H4 (cell line): ENCODE measurements around the gene CENPP. TPM values are rescaled to one million over a fixed set of nuclear protein-coding genes. Genes with fewer than 3 reads are reported as not detected.

Experiments
- DNase-seq: peaks from one replicate; pipeline ENCODE4 v3.0.0-alpha.2; 2015; ENCODE audit warnings: low spot score
- total RNA-seq: library from RNA; depleted of rRNA; stranded (reverse); fragments of >200 nt; shearing (Covaris generic); gene quantifications from 2 replicates; pipeline ENCODE4 v1.2.3, GENCODE V29; 2014

CENPP gene
- total RNA-seq, 1 experiment from 2014 or later = 9.6 TPM

DNA sequence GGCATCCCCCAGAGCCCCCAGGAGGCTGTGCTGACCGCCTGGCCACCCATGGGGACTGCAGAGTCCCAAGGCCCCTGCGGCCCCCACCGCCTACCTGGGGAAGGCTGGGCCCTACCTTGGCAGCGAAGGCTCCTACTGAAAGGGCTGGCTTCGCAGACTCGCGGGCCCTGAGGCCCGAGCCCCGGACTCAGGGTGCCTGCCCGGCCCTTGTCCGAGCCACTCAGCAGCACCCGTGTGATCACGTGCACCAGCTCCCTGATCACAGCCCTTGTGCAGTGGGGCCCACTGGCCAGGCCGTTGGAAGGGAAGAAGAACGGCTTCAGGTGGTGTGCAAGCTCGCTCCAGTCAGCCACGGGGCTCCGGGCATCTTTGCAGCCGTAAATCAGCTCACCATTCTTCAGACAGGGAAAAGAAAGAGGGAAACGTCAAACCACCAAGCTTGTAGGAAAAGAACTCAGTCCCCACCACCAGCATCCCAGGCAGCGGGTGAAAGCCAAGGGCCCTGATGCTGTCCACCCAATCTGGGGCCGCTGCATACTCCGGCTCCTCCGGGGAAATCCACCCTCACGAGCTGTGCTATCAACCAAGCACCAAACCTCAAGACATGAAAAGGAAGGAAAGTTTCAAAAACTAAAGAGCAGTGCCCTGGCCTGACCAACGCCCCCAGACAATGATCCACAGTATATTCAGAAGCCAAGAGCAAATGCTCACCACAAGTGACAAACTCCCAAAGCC, 312.3 kb downstream of the CENPP start:
- DNase-seq = no peak

DNA sequence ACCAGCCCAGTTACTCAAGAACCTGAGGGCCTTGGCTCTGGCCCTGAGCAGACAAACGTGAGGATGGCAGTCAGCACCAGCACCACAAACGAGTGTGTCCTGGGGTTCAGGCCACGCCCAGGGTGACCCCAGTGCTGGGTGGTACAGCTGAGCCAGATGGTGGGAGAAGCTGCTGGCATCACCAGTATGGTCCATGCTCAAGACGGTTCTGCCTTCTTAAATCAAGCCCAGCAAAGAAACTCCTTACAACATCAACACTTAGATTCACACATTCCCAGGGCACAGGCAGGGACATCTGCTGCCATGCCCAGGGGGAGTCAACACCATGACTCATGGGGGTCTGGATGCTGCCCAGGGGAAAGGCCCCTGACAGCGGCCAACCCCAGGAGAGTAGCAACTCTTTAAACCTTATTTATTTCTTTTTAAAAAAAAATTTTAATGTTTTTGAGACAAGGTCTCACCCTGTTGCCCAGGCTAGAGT, 312.9 kb downstream of the CENPP start:
- DNase-seq = no peak

DNA sequence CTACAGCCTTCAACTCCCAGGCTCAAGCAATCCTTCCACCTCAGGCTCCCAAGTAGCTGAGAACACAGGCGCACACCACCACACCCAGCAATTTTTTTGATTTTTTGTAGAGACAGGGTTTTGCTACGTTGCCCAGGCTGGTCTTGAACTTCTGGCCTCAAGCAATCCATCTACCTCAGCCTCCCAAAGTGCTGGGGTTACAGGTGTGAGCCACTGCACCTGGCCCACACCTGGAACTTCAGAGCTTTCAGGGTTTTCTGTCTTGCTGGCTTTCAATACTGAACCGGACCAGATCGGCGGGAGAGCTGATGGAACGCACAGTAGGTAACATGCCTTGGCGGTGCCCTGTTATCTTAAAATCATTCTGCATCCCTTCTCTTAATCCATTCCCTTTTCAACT, 313.4 kb downstream of the CENPP start:
- no peak for DNase-seq

DNA sequence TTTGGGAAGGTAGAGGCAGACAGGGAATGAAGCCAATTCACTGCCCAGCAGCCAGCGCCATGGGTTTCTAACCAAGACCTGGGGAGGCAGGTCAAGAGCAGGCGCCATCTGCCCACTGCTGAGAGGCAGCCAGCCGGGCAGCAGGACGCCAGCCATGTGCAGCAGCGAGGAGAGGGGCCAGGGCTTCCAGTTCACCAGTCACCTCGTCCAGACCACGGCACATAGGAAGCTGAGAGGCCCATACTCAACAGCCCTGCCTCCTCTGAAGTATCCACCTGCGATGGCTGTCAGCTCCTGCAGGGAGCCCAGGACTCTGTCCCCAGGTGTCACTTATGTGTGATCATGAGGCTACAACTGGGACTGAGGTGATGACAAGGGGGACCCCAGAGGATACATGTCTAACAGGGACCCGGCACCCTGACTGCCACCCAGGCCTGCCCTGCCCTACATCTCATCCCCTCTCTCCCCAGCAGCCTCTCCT, 314.1 kb downstream of the CENPP start:
- DNase-seq = no peak

DNA sequence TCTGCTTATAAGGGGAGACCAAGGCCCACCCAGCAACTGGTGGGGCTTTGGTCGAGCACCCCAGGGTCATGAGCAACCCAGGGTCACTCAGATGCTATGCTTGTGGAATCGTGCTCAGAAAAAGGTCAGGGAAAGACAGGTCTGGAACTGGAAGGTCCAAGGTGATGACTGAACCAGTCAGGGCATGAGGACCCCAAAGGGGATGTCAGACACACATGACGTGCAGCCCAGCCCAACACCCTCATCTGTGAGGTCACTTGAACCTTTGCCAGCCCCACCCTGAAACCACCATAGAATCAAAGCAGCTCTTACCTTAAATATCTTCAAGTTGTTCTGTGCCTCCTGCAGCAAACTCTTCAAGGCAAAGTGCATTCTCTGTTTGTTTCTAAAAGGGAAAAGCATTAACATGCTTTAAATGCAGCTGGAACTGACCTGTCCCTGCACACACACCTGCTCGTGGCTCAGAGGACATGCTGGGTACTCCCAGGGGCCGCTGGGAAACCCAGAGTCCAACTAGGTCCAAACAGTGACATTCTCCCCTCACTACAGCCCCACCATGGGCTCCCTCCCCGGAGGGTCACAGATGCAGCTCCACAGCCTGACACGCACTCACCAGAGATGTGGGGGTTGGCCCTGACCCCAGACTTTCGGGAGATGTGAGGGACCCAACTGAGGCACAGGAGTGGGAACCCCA, 314.8 kb downstream of the CENPP start:
- DNase-seq = no peak

DNA sequence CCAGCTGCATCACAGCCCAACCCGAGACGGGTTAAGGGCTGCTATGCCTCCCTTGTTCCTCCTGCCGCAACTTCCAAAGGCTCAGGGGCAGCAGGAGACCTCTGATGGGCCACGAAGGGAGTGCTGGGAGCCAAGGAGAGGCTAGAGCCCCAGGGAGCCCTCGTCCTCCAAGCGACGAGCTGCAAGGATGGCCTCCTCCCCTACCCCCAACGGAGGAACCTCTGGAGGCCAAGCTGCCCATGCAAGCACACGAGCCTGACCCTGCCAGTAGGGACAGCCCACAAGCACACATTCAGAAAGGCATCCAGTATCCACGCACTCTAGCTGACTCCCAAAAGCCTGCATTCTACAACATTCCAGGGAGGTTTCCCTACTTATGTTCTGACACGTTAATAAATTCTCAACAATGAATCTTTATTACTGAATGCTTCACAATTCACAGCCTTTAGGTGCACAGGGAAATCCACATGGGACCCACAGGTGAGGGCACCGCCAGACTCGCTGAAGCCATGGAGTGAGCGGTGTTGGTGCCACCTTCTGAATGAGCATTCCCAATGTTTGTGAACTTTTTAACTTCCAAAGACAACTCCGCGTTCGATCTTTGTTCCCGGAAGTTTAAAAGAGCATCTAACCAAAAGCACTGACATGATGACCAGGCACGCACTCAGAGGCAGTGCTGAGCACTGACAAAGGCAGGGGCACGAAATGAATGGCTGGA, 315.5 kb downstream of the CENPP start:
- DNase-seq = no peak

DNA sequence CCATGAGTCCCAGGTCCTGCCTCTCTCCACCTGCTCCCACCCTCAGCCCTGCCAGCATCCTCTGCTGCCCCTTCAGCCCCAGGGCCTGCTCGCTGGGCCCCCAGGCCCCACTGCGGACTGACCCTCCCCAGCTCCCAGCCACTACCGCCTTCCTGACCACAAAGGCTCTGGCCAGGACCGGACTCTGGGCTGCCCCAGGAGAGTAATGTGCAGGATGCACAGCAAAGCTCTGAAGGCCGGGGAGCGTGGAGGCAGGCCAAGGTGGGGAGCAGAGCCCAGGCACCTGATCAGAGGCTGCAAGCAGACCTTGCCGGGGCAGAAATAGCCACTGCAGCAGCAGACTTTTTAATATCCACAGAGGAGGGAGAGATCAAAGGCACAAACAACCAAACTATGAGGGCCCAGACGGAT, 316.3 kb downstream of the CENPP start:
- no peak for DNase-seq

DNA sequence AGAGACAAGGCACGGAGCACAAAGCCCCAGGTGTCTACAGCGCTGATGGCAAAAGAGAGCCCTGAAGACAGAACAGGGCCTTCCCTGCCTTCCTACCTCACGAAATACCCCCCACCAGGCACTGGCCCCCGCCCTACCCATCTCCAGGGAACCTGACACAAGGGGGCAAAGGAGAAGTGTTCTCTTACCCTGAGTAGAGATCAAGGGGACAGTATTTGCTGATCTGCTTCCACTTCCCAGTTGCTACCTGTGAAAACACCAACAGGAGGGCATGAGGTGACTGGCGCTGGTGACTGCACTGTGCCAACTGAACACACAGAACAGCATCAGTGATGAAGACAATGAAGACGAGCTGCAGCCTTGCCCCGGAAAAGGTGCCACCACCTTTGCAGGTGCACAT, 316.8 kb downstream of the CENPP start:
- no peak for DNase-seq

DNA sequence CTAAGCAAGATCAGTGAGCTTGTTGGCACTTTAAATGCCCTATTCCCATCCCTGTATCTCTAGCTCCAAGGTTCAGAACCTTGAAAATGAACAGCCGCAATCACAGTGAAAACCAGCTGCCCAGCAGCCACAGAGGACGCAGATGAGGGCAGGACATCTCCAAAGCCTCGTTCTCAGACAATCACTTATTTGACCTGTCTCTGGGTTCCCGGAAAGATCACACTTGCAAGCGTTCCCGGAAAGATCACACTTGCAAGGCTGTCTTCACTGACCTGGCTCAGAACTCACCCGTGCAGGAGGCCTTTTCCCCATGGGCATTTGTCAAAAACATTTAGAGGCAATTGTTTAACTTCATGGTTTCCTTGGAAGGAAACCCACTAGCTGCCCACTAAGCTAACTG, 318.5 kb downstream of the CENPP start:
- no peak for DNase-seq

DNA sequence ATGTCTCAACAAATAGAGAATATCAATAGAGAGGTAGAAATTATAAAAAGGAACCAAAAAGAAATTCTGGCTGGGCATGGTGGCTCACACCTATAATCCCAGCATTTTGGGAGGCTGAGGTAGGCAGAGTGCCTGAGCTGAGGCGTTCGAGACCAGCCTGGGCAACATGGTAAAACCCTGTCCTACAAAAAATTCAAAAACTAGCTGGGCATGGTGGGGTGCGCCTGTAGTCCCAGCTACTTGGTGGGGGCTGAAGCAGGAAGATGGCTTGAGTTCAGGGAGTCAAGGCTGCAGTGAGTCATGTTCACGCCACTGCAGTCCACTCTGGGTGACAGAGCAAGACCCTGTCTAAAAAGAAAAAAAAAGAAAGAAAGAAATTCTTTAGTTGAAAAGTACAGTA, 319.3 kb downstream of the CENPP start:
- no peak for DNase-seq

DNA sequence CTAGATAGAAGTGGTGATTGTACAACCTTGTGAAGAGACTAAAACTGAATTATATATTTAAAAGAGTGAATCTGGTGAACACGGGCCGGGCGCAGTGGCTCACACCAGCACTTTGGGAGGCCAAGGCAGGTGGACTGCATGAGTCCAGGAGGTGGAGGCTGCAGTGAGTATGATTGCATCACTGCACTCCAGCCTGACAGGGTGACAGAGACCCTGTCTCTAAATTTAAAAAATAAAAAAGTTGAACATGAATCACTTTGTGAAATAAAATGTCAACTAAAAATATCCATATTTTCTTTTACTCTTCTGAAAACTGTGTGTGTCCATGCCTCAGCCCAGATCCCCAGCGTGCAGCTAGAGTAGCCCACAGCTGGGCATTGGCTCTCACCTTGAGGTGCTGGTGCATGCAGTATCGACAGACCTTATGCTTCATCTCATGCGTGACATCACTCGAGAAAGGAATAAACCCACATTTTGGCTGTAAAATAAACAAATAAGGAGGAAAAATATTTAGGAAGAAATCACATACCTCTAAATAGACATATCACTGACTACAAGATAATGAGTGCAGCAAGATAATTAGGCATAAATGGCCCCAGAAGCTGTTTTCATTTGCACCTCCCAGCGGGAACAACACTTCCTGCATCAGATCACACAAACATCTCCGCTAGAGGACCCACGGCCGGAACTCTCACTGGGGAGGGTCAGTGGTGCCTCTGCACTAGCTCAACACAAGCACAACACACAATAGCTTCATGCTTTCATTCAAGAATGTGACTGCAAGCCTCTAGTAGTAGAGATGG, 322.1 kb downstream of the CENPP start:
- DNase-seq = no peak

DNA sequence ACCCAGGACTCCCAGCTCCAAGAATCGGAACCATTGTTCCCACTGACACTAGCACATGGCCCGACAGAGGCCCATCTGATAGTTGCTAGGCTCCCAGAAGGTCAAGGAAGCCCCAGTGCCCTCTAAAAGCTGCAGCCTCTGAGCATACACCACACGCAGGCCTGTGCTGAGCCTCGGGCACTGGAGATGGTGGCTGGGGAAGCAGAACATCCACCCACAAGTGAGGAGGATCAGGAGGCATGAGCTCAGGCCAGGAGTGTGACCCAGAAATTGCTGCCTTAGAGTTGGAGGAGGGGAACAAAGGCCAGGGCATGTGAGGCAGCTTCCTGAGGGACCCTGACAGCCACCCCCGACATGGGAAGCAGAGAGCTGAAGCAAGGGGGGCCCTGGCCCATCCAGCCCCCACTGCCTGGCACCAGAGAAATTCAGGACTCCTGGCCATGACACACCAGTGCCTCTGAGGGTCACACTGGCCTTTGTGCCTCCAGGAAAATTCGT, 322.8 kb downstream of the CENPP start:
- DNase-seq = no peak

DNA sequence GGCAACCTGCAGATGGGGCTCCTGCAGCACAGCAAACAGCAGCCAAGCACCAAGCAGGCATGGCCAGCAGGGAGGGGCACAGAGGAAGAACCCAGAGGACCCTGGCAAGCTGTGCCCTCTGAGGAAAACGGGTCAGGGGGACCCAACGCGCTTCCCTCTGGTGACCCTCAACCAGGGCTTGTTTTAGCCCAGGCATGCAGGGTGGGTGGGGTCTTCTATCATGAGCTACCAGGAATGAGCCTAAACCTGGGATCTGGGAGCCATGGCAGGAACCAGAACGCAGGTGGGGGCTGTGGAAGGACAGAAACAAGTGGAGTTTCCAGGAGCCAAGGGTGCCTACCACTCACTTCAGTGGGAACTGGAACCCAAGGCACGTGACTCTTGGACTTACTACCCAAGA, 323.3 kb downstream of the CENPP start:
- no peak for DNase-seq

DNA sequence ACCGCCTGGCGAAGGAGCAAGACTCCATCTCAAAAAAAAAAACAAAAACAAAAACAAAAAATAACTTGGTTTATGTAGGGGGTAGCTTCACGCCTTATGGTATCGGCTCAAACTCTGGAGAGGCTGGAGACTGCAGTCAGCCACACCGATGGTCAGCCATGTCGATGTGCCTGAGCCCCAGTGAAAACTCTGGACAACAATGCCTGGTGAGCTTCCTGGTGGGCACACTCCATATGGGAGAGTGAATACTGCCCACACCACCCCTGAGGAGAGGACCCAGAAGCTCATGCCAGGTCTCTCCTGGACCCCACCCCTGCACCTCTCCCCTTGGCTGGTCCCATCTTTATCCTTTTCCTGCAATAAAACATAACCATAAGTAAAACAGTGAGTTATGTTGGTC, 324.5 kb downstream of the CENPP start:
- no peak for DNase-seq

DNA sequence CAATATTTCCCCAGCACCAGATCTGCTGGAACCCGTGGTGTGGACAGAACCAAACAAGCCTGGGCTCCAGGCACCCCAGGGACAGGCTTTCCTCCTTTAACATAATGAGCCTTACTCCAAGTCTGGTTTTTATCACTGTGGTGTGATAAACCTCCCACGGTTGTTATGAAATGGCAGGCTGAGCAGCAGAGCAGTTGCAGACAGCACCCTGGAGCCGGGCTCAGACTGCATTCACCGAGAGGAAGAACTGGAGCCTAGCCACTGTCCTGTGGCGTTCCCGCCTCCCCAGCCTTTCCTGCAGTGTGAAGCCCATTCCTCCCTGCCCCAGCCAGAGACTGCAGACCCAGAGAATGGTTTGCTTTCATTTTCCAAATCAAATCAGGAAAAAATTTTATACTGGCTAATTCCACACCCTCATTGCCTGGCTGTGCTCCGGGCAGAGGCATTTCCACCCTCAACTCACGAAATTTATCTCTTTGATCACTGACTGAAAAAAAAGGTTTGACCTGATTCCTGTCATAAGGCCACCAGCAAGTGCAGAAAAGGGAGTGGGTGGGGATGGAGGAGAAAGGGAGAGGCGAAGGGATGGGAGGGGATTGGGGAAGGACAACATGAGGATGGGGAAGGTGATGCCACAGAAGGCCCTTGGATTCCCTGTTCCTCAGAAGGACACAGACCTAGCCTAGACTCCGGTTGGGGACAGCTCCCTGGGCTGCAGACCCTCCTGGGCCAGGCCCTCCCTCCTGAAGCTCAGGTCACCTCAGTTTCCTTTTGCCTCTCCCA, 325.3 kb downstream of the CENPP start:
- no peak for DNase-seq

DNA sequence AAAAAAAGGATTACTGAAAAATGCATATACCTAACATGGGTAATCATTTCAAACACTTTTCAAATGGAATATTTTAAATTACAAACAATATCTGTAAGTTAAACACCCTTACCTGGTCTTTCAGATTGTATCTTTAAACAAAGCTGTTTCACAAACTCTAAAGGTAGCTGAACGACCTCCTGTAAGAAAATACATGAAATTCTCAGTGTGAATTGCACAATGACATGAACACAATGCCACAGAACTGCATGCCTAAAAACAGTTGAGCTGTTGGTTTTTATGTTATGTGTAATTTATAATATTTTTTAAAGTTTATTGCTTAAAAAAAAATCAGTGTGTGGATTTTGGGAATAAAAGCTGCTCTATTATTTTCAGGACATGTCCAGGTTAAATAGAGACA, 326.7 kb downstream of the CENPP start:
- DNase-seq = no peak

DNA sequence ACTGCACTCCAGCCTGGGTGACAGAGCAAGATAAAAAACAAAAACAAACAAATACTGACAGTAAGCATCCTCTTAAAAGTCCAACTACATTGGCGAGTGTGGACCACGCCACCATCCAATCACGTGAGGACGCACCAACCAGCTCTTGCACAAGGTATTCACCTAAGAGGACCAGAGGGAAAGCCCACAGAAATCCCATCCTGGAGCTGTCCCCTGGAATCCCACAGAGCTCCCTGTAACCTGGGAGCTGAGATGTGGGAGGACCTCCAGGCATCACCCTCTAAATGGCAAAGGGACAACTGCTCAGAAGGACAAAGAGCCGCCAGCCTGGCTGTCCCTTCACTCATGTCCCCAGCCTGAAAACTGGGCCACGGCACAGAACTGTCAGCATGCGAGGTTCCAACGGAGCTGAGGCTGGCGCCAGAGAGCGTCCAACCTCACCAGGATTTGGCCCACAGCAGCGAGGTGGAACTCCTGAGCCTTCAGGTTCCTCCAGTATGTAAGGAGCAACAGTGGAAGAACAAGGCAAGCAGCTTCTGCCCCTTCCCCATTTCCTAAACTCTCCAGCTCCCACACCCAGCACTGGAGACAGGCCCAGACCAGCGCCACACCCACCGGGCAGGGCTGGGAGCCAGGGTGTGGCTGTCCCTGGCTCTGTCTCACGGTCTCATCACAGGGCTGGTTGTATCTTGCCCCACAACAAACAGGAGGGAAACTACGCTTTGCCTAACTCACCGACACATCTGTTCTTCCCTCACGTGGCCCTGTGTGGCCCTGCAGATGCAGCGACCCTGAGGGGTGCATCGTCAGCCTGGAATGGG, 328.9 kb downstream of the CENPP start:
- DNase-seq = no peak

DNA sequence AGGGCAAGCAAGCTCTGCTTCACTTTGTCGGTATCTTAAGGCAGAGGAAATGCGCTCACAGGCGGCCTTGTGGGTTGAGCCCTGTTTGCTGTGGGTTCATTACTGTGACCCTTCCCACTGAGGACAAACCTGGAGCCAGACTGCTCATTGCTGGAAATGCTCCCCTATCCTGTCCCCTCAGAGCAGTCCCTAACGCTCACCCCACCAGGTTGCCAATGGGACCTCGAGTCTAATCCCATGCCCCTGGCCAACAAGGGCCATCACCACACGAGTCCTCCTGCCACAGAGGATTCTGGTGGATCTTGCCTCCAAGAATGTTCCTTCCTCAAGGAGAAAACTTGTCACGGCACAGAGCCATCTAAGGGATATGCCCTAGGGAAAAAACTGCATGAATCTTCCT, 329.6 kb downstream of the CENPP start:
- DNase-seq = no peak

DNA sequence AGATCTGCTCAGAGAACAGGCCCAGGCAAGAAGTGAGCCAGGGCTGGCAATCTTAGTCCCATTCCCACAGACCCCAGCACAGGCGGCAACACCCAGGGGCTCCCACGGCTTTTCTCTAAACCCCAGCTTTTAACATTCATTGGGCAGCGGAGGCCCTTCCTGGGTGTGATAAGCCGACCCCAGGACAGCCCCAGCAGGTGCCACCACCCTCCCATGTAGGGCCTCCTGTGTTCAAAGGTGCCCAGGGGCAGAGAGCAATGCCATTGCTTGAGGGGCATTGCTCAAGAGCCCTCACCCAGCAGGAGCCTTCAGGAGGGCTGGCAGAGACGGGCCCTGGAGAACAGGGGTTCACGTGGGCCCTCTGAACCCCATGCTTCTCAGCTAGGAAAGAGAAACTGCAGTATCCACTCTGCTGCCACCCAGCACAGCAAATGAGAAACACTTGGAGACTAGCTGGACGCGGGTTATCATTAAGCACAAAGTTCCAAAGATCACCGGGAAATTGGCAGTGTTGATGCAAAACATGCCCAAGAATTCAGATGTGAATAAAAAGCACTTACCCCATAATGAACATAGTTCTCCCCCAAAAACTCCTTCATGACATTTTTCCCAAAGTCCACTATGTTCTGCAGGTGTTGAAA, 330.3 kb downstream of the CENPP start:
- no peak for DNase-seq
